Naive thymus-derived CD4-positive, alpha-beta T cell (primary cell): ENCODE data around the gene MAP3K4. TPM values are rescaled to one million over a fixed set of nuclear protein-coding genes. Genes with fewer than 3 reads are reported as not detected.

Source experiments
- ATAC-seq: fragments of 150-1000 bp; cut with Tn5 transposase; 2 replicates; pipeline ENCODE4 v1.10.0; 2021; ENCODE audit warnings: mild to moderate bottlenecking, moderate library complexity
- CTCF ChIA-PET: fragments of 350-600 bp; sonication (Branson Sonifier 250); formaldehyde crosslinking; loops from one replicate; lab custom pipeline; 2021; ENCODE audit warnings: antibody characterized with exemption; lab: Charles Lee
- POLR2A ChIA-PET: fragments of 350-600 bp; sonication (Branson Sonifier 250); formaldehyde crosslinking; loops from one replicate; lab custom pipeline; 2021; ENCODE audit warnings: antibody characterized with exemption, inconsistent platforms; lab: Charles Lee
- DNase-seq, 9 donors: peaks; one replicate each; pipeline versions ENCODE4 v3.0.0 to v3.0.0-alpha.2; 2020 to 2022; ENCODE audit warnings: mixed read lengths in 1 of 9
- H3K27ac ChIP-seq: one replicate; pipeline ENCODE4 v1.7.0; 2013; ENCODE audit warnings: mild to moderate bottlenecking, low read depth, low read length, moderate library complexity
- H3K27me3 ChIP-seq, 2 donors: one replicate each; pipeline ENCODE4 v1.7.0; 2013; ENCODE audit warnings: low read length in 2 of 2, mild to moderate bottlenecking in 2 of 2, moderate library complexity in 2 of 2; ENCODE audit not compliant: control insufficient read depth in 2 of 2, insufficient read depth in 2 of 2
- H3K36me3 ChIP-seq, 3 experiments: 1 replicate in 2 of 3; 2 replicates in 1 of 3; pipeline ENCODE4 v1.7.0; 2013; ENCODE audit warnings: low read length in 3 of 3, mild to moderate bottlenecking in 3 of 3, moderate library complexity in 1 of 3; ENCODE audit not compliant: insufficient read depth in 3 of 3, control insufficient read depth in 2 of 3
- H3K4me1 ChIP-seq, 2 donors: one replicate each; pipeline ENCODE4 v1.7.0; 2013; ENCODE audit warnings: low read length in 2 of 2, mild to moderate bottlenecking in 2 of 2, moderate library complexity in 1 of 2; ENCODE audit not compliant: control insufficient read depth in 2 of 2, insufficient read depth in 2 of 2
- H3K4me3 ChIP-seq: 2 replicates; pipeline ENCODE4 v1.7.0; 2013; ENCODE audit warnings: mild to moderate bottlenecking, low read length
- H3K9me3 ChIP-seq, 3 experiments: 1 replicate in 2 of 3; 2 replicates in 1 of 3; pipeline ENCODE4 v1.7.0; 2013; ENCODE audit warnings: low read length in 3 of 3; ENCODE audit not compliant: control insufficient read depth in 2 of 3
- H3K27ac Mint-ChIP-seq, 9 donors: one replicate each; pipeline ENCODE4 v1.8.0; 2020 to 2022; ENCODE audit warnings: mixed read lengths in 9 of 9, mild to moderate bottlenecking in 8 of 9, moderate library complexity in 5 of 9, inconsistent platforms in 2 of 9
- H3K27me3 Mint-ChIP-seq, 5 donors: one replicate each; pipeline ENCODE4 v1.8.0; 2021 to 2022; ENCODE audit warnings: mixed read lengths in 5 of 5, mild to moderate bottlenecking in 1 of 5
- H3K36me3 Mint-ChIP-seq, 5 donors: one replicate each; pipeline ENCODE4 v1.8.0; 2020 to 2022; ENCODE audit warnings: mixed read lengths in 5 of 5, mild to moderate bottlenecking in 3 of 5, inconsistent platforms in 1 of 5
- H3K4me1 Mint-ChIP-seq, 7 donors: one replicate each; pipeline ENCODE4 v1.8.0; 2020 to 2022; ENCODE audit warnings: mixed read lengths in 7 of 7, mild to moderate bottlenecking in 3 of 7, inconsistent platforms in 1 of 7
- H3K4me3 Mint-ChIP-seq, 10 donors: one replicate each; pipeline ENCODE4 v1.8.0; 2020 to 2022; ENCODE audit warnings: mild to moderate bottlenecking in 10 of 10, mixed read lengths in 10 of 10, moderate library complexity in 6 of 10, inconsistent platforms in 2 of 10
- H3K9me3 Mint-ChIP-seq, 11 donors: one replicate each; pipeline ENCODE4 v1.8.0; 2020 to 2022; ENCODE audit warnings: mixed read lengths in 11 of 11, mild to moderate bottlenecking in 4 of 11, inconsistent platforms in 1 of 11, moderate library complexity in 1 of 11
- intact Hi-C, 2 donors: fragments of 100-400 bp; cut with micrococcal nuclease; formaldehyde crosslinking; loops; one replicate each; pipeline ENCODE4 v1.15.1; 2023
- polyA plus RNA-seq, 2 donors: library from polyadenylated mRNA; unstranded; fragments of 300-500 nt; fragmentation: Illumina TruSeq; gene quantifications; one replicate each; pipeline ENCODE4 v1.2.3, GENCODE V29; 2021
- total RNA-seq, 6 experiments: library from RNA in 5 of 6; stranded (reverse) in 5 of 6; gene quantifications; 1 replicate in 5 of 6; 2 replicates in 1 of 6; pipeline ENCODE4 v1.2.3 and lab custom pipeline; 2021 to 2026

Gene MAP3K4
- total and polyA plus RNA-seq, 7 experiments from 2014 or later = 4.5 to 81.2 (median 55.4) TPM

DNA sequence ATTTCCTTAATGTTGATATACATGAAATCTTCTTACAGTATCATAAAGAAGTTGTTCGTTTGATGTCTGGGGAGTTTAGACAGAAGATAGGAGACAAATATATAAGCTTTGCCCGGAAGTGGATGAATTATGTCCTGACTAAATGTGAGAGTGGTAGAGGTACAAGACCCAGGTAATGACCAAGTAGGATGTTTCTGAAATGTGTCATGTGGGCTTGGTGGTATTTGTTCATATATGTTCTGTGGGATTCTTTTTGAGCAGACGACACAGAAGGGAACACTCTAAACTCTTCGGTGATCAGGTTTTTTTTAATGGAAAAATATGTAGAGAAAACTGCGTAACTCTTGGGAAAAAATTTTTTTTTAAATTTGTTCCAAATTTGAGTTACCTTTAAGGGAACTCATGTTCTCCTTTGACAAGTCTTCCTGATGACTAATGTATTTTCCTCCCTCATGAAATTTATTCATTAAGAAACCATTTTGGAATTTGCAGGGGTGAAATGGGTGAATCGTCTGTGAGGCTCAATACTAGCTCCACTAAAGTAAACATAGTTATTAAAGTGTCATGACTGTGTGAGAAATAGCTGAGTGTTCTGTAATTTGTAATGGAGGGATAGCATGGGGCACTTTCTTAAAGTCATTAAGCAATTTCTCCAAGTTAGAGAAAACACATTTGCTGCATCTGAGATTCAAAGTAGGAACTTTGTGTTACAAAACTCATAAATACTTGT, 100.6 kb downstream of the MAP3K4 start:
- Histone ChIP-seq H3K36me3 (peaks cover 24 to 59% (median 29%) of the 10 kb centered on the region in 3 experiments), H3K27me3 (no peaks in the 10 kb centered on the region), H3K9me3 (no peaks in the 10 kb centered on the region), H3K4me3 (no peak overlapping the region), H3K4me1 (no peaks in the 10 kb centered on the region), H3K27ac (no peak overlapping the region)
- no peaks in the 10 kb centered on the region for H3K27me3 Mint-ChIP-seq
- CTCF ChIA-PET = no interaction called here
- no peaks in the 10 kb centered on the region for H3K9me3 Mint-ChIP-seq
- peak overlapping the region in 1 of 9 donors; percentile 48 for H3K27ac Mint-ChIP-seq
- no peak for ATAC-seq
- no peak for DNase-seq
- no peak overlapping the region for H3K4me3 Mint-ChIP-seq
- H3K36me3 Mint-ChIP-seq = peaks cover 17 to 64% (median 38%) of the 10 kb centered on the region in 5 donors
- intact Hi-C loops = no loop called here
- H3K4me1 Mint-ChIP-seq = no peaks in the 10 kb centered on the region
- POLR2A ChIA-PET = no interaction called here

DNA sequence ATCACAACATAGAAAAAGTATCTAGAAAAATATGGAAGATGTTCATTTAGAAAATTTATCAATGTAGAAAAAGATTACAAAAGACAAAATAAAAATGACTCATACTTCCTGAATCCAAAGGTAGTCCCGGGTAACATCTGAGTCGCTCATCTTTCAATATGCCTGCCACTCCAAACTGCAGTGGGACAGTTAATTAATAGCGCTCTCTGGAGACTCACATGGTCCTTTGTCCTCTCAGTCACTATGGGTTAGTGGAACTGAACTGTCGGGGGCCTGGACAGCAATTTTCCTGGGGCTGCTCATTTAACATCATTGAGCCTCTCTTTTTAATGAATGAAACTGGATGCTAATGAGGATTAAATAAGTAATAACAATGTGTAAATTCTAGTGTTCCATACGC, 103.4 kb downstream of the MAP3K4 start:
- peaks cover 13 to 63% (median 37%) of the 10 kb centered on the region in 5 donors for H3K36me3 Mint-ChIP-seq
- H3K4me3 Mint-ChIP-seq = no peak overlapping the region
- Histone ChIP-seq H3K4me1 (no peaks in the 10 kb centered on the region), H3K9me3 (no peaks in the 10 kb centered on the region), H3K36me3 (peaks cover 18 to 46% (median 26%) of the 10 kb centered on the region in 3 experiments), H3K4me3 (no peak overlapping the region), H3K27ac (no peak overlapping the region), H3K27me3 (no peaks in the 10 kb centered on the region)
- H3K27ac Mint-ChIP-seq = peak overlapping the region in 2 of 9 donors; percentile 9 to 30
- H3K9me3 Mint-ChIP-seq = no peaks in the 10 kb centered on the region
- H3K27me3 Mint-ChIP-seq = no peaks in the 10 kb centered on the region
- POLR2A ChIA-PET = no interaction called here
- CTCF ChIA-PET = no interaction called here
- intact Hi-C loops = no loop called here
- ATAC-seq (no peak), DNase-seq (no peak)
- H3K4me1 Mint-ChIP-seq = no peaks in the 10 kb centered on the region

DNA sequence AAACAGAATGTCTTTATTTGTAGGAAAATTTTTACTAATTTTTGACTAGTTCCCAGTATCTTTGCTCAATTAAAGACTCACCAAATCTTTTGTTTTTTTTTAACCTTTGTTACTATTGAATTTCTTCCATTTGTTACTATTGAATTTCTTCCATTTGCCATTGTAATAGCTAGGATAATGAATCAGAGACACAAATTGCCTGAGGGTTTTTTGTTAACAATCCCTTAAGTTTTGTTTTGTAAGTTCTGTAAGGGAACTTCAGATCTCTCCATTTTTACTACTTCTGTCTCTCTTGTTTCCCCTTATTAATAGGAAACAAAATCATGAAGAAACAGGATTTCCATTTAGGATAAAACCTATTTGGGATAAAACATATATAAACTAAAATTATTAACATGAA, 104.3 kb downstream of the MAP3K4 start:
- no peaks in the 10 kb centered on the region for H3K4me1 Mint-ChIP-seq
- ATAC-seq (no peak), DNase-seq (no peak)
- no peaks in the 10 kb centered on the region for H3K9me3 Mint-ChIP-seq
- Histone ChIP-seq H3K9me3 (no peaks in the 10 kb centered on the region), H3K4me3 (no peak overlapping the region), H3K36me3 (peaks cover 18 to 38% (median 26%) of the 10 kb centered on the region in 3 experiments), H3K27me3 (no peaks in the 10 kb centered on the region), H3K27ac (no peak overlapping the region), H3K4me1 (no peaks in the 10 kb centered on the region)
- H3K27me3 Mint-ChIP-seq = no peaks in the 10 kb centered on the region
- peak overlapping the region in 1 of 9 donors; percentile 46 for H3K27ac Mint-ChIP-seq
- intact Hi-C loops = no loop called here
- peaks cover 13 to 57% (median 37%) of the 10 kb centered on the region in 5 donors for H3K36me3 Mint-ChIP-seq
- ChIA-PET POLR2A (no interaction called here), CTCF (interaction anchor here (0.6 kb wide), 1 partner anchor 24 kb away, joined by 3 read pairs; no protein-coding TSS in a partner anchor)
- H3K4me3 Mint-ChIP-seq = no peak overlapping the region

DNA sequence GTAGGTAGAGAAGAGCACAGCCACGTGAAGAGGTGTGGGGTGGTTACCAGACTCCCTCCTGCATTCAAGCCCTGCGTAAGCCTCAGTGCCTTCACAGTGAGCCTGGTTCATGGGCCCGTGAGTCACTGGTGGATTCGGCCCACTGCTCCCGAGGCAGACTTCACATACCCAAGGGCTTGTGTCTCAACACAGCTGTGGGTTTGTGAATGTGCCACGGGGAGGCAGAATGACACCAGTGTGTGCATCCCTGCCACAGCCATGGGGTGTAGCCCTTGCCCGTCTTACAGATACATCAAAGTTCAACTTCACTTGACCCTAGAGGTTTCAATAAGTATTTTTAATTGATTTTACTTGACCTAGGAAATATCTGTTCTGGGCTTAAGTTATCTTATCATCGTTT, 108.5 kb downstream of the MAP3K4 start:
- H3K4me3 Mint-ChIP-seq = no peak overlapping the region
- CTCF ChIA-PET = no interaction called here
- H3K4me1 ChIP-seq = no peaks in the 10 kb centered on the region
- DNase-seq = no peak
- H3K9me3 ChIP-seq = no peaks in the 10 kb centered on the region
- H3K27me3 Mint-ChIP-seq = no peaks in the 10 kb centered on the region
- no peak for ATAC-seq
- H3K36me3 Mint-ChIP-seq = peaks cover 17 to 53% (median 39%) of the 10 kb centered on the region in 5 donors
- intact Hi-C loops = loop anchor here (2.0 to 10.0 kb wide), 2 partner anchors 165 to 271 kb away; no protein-coding TSS in a partner anchor
- POLR2A ChIA-PET = no interaction called here
- no peaks in the 10 kb centered on the region for H3K9me3 Mint-ChIP-seq
- H3K36me3 ChIP-seq = peaks cover 9 to 36% (median 20%) of the 10 kb centered on the region in 3 experiments
- no peak overlapping the region for H3K27ac ChIP-seq
- no peak overlapping the region for H3K4me3 ChIP-seq
- H3K27ac Mint-ChIP-seq = no peak overlapping the region
- H3K4me1 Mint-ChIP-seq = no peaks in the 10 kb centered on the region
- no peaks in the 10 kb centered on the region for H3K27me3 ChIP-seq

DNA sequence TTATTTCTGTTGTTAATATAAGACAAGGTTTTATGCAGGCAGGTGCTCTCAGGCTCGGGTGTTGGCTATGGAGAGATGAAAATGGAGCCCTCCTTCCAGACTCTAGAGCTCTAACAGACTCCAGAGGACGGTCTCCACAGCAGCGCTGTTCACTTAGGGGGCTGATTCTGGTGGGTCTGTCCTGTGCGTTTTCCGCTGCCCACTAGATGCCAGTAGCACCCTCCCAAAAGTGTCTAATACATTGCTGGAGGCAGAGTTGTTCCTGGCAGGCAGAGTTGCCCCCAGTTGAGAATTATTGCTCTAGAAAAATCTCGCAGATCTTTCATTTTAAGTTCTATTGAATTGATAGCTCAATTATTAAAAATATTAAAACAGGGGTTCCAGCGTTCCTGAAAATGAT, 109.9 kb downstream of the MAP3K4 start:
- Histone ChIP-seq H3K4me3 (no peak overlapping the region), H3K4me1 (no peaks in the 10 kb centered on the region), H3K27me3 (no peaks in the 10 kb centered on the region), H3K27ac (no peak overlapping the region), H3K36me3 (peaks cover 5 to 49% (median 20%) of the 10 kb centered on the region in 3 experiments), H3K9me3 (no peaks in the 10 kb centered on the region)
- ChIA-PET POLR2A (no interaction called here), CTCF (interaction anchor here (1.5 kb wide), 1 partner anchor 272 kb away, joined by 6 read pairs; no protein-coding TSS in a partner anchor)
- Mint-ChIP-seq H3K27ac (no peak overlapping the region), H3K9me3 (no peaks in the 10 kb centered on the region), H3K36me3 (peaks cover 21 to 62% (median 39%) of the 10 kb centered on the region in 5 donors), H3K4me1 (peaks cover 0 to 3% (median 0%) of the 10 kb centered on the region in 7 donors), H3K4me3 (no peak overlapping the region), H3K27me3 (no peaks in the 10 kb centered on the region)
- ATAC-seq (no peak), DNase-seq (no peak)
- intact Hi-C loops = loop anchor here (1.0 to 10.0 kb wide), 3 partner anchors 167 to 273 kb away; no protein-coding TSS in a partner anchor

DNA sequence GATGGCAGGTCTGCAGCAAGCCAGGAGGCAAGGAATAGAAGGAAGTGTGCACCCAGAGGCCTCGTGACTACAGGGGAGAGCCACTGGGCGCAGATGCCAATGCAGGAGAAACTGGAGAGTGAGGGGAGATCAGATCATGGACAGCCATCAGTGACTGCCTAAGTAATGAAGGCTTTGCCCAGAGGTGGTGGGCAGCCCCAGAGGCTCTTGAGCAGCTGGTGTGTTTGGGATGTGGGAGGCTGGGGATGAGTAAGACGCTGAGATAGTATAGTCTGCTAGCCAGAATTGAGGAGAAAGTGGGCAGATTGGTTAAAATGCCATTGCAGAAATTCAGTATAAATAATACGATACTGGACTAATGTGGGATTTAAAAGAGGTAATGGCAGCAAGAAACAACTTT, 111.9 kb downstream of the MAP3K4 start:
- intact Hi-C loops = loop anchor here in 1 of 2 donors (10.0 kb wide), 1 partner anchor 169 kb away; no protein-coding TSS in a partner anchor
- Mint-ChIP-seq H3K27ac (peak overlapping the region in 3 of 9 donors; percentile 17 to 55 (median 54)), H3K27me3 (no peaks in the 10 kb centered on the region), H3K36me3 (peaks cover 18 to 67% (median 36%) of the 10 kb centered on the region in 5 donors), H3K4me3 (no peak overlapping the region), H3K9me3 (peaks cover 0 to 1% (median 0%) of the 10 kb centered on the region in 11 donors), H3K4me1 (peaks cover 0 to 3% (median 0%) of the 10 kb centered on the region in 7 donors)
- DNase-seq (no peak), ATAC-seq (no peak)
- Histone ChIP-seq H3K27ac (no peak overlapping the region), H3K36me3 (peaks cover 5 to 63% (median 16%) of the 10 kb centered on the region in 3 experiments), H3K27me3 (no peaks in the 10 kb centered on the region), H3K9me3 (no peaks in the 10 kb centered on the region), H3K4me1 (no peaks in the 10 kb centered on the region), H3K4me3 (no peak overlapping the region)
- CTCF ChIA-PET = no interaction called here
- POLR2A ChIA-PET = no interaction called here
